ENCODE results near the gene KLHL36. TPM values are rescaled to one million over a fixed set of nuclear protein-coding genes. Genes with fewer than 3 reads are reported as not detected.

The KLHL36 gene
- polyA plus RNA-seq, 1 donor: 14.2 TPM

- peak; percentile 31 for DNase-seq
Measured at GRCh38 chr16:84648595-84649510, 542 bp downstream of the KLHL36 start.

- DNase-seq: no peak
Measured at GRCh38 chr16:84649511-84649861, 1.2 kb downstream of the KLHL36 start.

GRCh38 chr16:84650062-84650991 is 2.0 kb downstream of the KLHL36 start:
- DNase-seq: no peak

GRCh38 chr16:84652566-84652965 is 4.3 kb downstream of the KLHL36 start:
- no peak for DNase-seq

GRCh38 chr16:84654238-84654637 is 5.9 kb downstream of the KLHL36 start:
- no peak for DNase-seq

- DNase-seq: no peak
Measured at GRCh38 chr16:84654998-84655397, 6.7 kb downstream of the KLHL36 start.

GRCh38 chr16:84656649-84657048 is 8.3 kb downstream of the KLHL36 start:
- DNase-seq: no peak

- DNase-seq: no peak
Measured at GRCh38 chr16:84657229-84657837, 9.0 kb downstream of the KLHL36 start.

GRCh38 chr16:84658690-84659089 is 10.4 kb downstream of the KLHL36 start:
- no peak for DNase-seq

GRCh38 chr16:84659656-84660300 is 11.5 kb downstream of the KLHL36 start:
- no peak for DNase-seq

GRCh38 chr16:84660973-84661372 is 12.7 kb downstream of the KLHL36 start:
- no peak for DNase-seq

GRCh38 chr16:84661418-84662060 is 13.2 kb downstream of the KLHL36 start:
- DNase-seq: no peak

- no peak for DNase-seq
Measured at GRCh38 chr16:84662471-84662870, 14.2 kb downstream of the KLHL36 start.

- DNase-seq: no peak
Measured at GRCh38 chr16:84663433-84664101, 15.3 kb downstream of the KLHL36 start.

GRCh38 chr16:84665359-84665758 is 17.0 kb downstream of the KLHL36 start:
- DNase-seq: no peak

- DNase-seq: no peak
Measured at GRCh38 chr16:84665843-84666242, 17.5 kb downstream of the KLHL36 start.

- DNase-seq: no peak
Measured at GRCh38 chr16:84667600-84668309, 19.4 kb downstream of the KLHL36 start.

GRCh38 chr16:84670063-84670462 is 21.8 kb downstream of the KLHL36 start:
- DNase-seq: no peak

- DNase-seq: peak; percentile 54
Measured at GRCh38 chr16:84672276-84673202, 24.2 kb downstream of the KLHL36 start.

GRCh38 chr16:84673203-84673535 is 24.9 kb downstream of the KLHL36 start:
- DNase-seq: no peak

Measured in hindlimb muscle (tissue), 1 donor.